Activated T-cell treated with anti-CD3 and anti-CD28 coated beads, Interleukin-2, amount 50 U/mL, for 24 hours (primary cell): ENCODE data around the gene CBY3.
"Not testable (repeated sequence)": the region's sequence is repeated elsewhere in the genome, so short reads cannot be mapped to it uniquely, and the experiment has no call there.

Experiments
- DNase-seq: peaks from one replicate; pipeline ENCODE4 v3.0.0-alpha.2; 2020
- H3K27ac Mint-ChIP-seq: 2 replicates; pipeline ENCODE4 v1.8.0; 2020; ENCODE audit warnings: mild to moderate bottlenecking, mixed read lengths
- H3K27me3 Mint-ChIP-seq: 2 replicates; pipeline ENCODE4 v1.8.0; 2020; ENCODE audit warnings: mixed read lengths
- H3K36me3 Mint-ChIP-seq: 2 replicates; pipeline ENCODE4 v1.8.0; 2020; ENCODE audit warnings: low read depth, mixed read lengths
- H3K4me1 Mint-ChIP-seq: 2 replicates; pipeline ENCODE4 v1.8.0; 2020; ENCODE audit warnings: low read depth, mixed read lengths
- H3K4me3 Mint-ChIP-seq: 2 replicates; pipeline ENCODE4 v1.8.0; 2020; ENCODE audit warnings: mild to moderate bottlenecking, moderate library complexity, mixed read lengths
- H3K9me3 Mint-ChIP-seq: 2 replicates; pipeline ENCODE4 v1.8.0; 2020; ENCODE audit warnings: mixed read lengths

Gene CBY3

GRCh38 chr5:179648410-179648809 is 32.4 kb downstream of the CBY3 start:
- no peak overlapping the region for H3K4me3 Mint-ChIP-seq
- no peak overlapping the region for H3K27ac Mint-ChIP-seq
- H3K4me1 Mint-ChIP-seq, result no peaks in the 10 kb centered on the region
- no peaks in the 10 kb centered on the region for H3K36me3 Mint-ChIP-seq
- H3K9me3 Mint-ChIP-seq, result no peaks in the 10 kb centered on the region
- H3K27me3 Mint-ChIP-seq, result no peaks in the 10 kb centered on the region
- no peak for DNase-seq

GRCh38 chr5:179644766-179645165 is 36.1 kb downstream of the CBY3 start:
- not testable (repeated sequence) for H3K36me3 Mint-ChIP-seq, H3K27me3 Mint-ChIP-seq, H3K27ac Mint-ChIP-seq, H3K4me1 Mint-ChIP-seq, H3K9me3 Mint-ChIP-seq, H3K4me3 Mint-ChIP-seq, DNase-seq

GRCh38 chr5:179643141-179643920 is 37.5 kb downstream of the CBY3 start:
- not testable (repeated sequence) for H3K9me3 Mint-ChIP-seq, H3K27ac Mint-ChIP-seq, H3K4me3 Mint-ChIP-seq, H3K4me1 Mint-ChIP-seq, DNase-seq, H3K27me3 Mint-ChIP-seq, H3K36me3 Mint-ChIP-seq

- not testable (repeated sequence) for DNase-seq, H3K9me3 Mint-ChIP-seq, H3K27me3 Mint-ChIP-seq, H3K4me3 Mint-ChIP-seq, H3K4me1 Mint-ChIP-seq, H3K27ac Mint-ChIP-seq, H3K36me3 Mint-ChIP-seq
These were observed 38.2 kb downstream of the CBY3 start for GRCh38 chr5:179642626-179643025.

GRCh38 chr5:179641745-179642144 is 39.1 kb downstream of the CBY3 start:
- not testable (repeated sequence) for H3K4me3 Mint-ChIP-seq, DNase-seq, H3K4me1 Mint-ChIP-seq, H3K27me3 Mint-ChIP-seq, H3K36me3 Mint-ChIP-seq, H3K9me3 Mint-ChIP-seq, H3K27ac Mint-ChIP-seq

- not testable (repeated sequence) for H3K9me3 Mint-ChIP-seq, H3K4me1 Mint-ChIP-seq, H3K27ac Mint-ChIP-seq, H3K27me3 Mint-ChIP-seq, H3K36me3 Mint-ChIP-seq, DNase-seq, H3K4me3 Mint-ChIP-seq
These were observed 41.5 kb downstream of the CBY3 start for GRCh38 chr5:179639296-179639695.

GRCh38 chr5:179634370-179635172 is 46.3 kb downstream of the CBY3 start:
- H3K36me3 Mint-ChIP-seq, H3K4me3 Mint-ChIP-seq, H3K27me3 Mint-ChIP-seq, H3K27ac Mint-ChIP-seq, H3K9me3 Mint-ChIP-seq, H3K4me1 Mint-ChIP-seq: not testable (repeated sequence)
- DNase-seq, result peak; percentile 60

- not testable (repeated sequence) for H3K36me3 Mint-ChIP-seq, H3K9me3 Mint-ChIP-seq, H3K27ac Mint-ChIP-seq, H3K4me1 Mint-ChIP-seq, DNase-seq, H3K27me3 Mint-ChIP-seq
- peak overlapping the region; percentile 56 for H3K4me3 Mint-ChIP-seq
These were observed 47.1 kb downstream of the CBY3 start for GRCh38 chr5:179633501-179634369.
